ENCODE measurements around the gene MED8.

MED8 gene

GRCh38 chr1:43358121-43358745 is 31.4 kb downstream of the MED8 start:
- peak; percentile 44 for TF ChIP-seq CTCF (IDR thresholded peaks at IDR 0.05; ENCODE audit: control extremely low read depth, extremely low read depth, low read depth, missing control alignments)
- DNase-seq (ENCODE audit: extremely low spot score), result peak; percentile 71
- ChIA-PET POLR2A (interaction anchor here (0.6 to 1.6 kb wide), 5 partner anchors 9 to 402 kb away, joined by 3 to 13 read pairs (median 4); partner anchors contain the start of gene ELOVL1), CTCF (interaction anchor here (0.8 to 3.0 kb wide), 9 partner anchors 9 to 132 kb away, joined by 3 to 12 read pairs (median 4); partner anchors contain the start of gene ELOVL1)

GRCh38 chr1:43357251-43357650 is 32.3 kb downstream of the MED8 start:
- no peak for DNase-seq (ENCODE audit: extremely low spot score)
- ChIA-PET CTCF (interaction anchor here (1.4 to 3.0 kb wide), 4 partner anchors 10 to 131 kb away, joined by 3 to 12 read pairs (median 8); partner anchors contain the start of gene ELOVL1), POLR2A (no interaction called here)
- TF ChIP-seq CTCF (IDR thresholded peaks at IDR 0.05; ENCODE audit: control extremely low read depth, extremely low read depth, low read depth, missing control alignments), result no peak

- POLR2A ChIA-PET, result no interaction called here
- no peak for DNase-seq (ENCODE audit: extremely low spot score)
- no peak for TF ChIP-seq CTCF (IDR thresholded peaks at IDR 0.05; ENCODE audit: control extremely low read depth, extremely low read depth, low read depth, missing control alignments)
- CTCF ChIA-PET, result interaction anchor here (1.7 kb wide), 1 partner anchor 116 kb away, joined by 4 read pairs; no protein-coding TSS in a partner anchor
Measured at GRCh38 chr1:43354936-43355335, 34.7 kb downstream of the MED8 start.

GRCh38 chr1:43354471-43354870 is 35.1 kb downstream of the MED8 start:
- no peak for TF ChIP-seq CTCF (IDR thresholded peaks at IDR 0.05; ENCODE audit: control extremely low read depth, extremely low read depth, low read depth, missing control alignments)
- ChIA-PET CTCF (interaction anchor here (1.6 to 1.7 kb wide), 2 partner anchors 116 kb away, joined by 4 to 5 read pairs; no protein-coding TSS in a partner anchor), POLR2A (no interaction called here)
- DNase-seq (ENCODE audit: extremely low spot score), result no peak

- CTCF ChIA-PET, result interaction anchor here (1.6 kb wide), 1 partner anchor 114 kb away, joined by 5 read pairs; no protein-coding TSS in a partner anchor
- DNase-seq (ENCODE audit: extremely low spot score), result no peak
- POLR2A ChIA-PET, result no interaction called here
- TF ChIP-seq CTCF (IDR thresholded peaks at IDR 0.05; ENCODE audit: control extremely low read depth, extremely low read depth, low read depth, missing control alignments), result no peak
Measured at GRCh38 chr1:43352881-43353280, 36.7 kb downstream of the MED8 start.

GRCh38 chr1:43352351-43352705 is 37.3 kb downstream of the MED8 start:
- CTCF ChIA-PET, result no interaction called here
- POLR2A ChIA-PET, result no interaction called here
- DNase-seq (ENCODE audit: extremely low spot score), result no peak
- TF ChIP-seq CTCF (IDR thresholded peaks at IDR 0.05; ENCODE audit: control extremely low read depth, extremely low read depth, low read depth, missing control alignments), result no peak
